ENCODE data around the gene WDR73. TPM values are rescaled to one million over a fixed set of nuclear protein-coding genes. Genes with fewer than 3 reads are reported as not detected.

Gene WDR73
- polyA plus RNA-seq, 6 donors from 2014 or later, result 15.0 to 22.2 (median 18.0) TPM

DNA sequence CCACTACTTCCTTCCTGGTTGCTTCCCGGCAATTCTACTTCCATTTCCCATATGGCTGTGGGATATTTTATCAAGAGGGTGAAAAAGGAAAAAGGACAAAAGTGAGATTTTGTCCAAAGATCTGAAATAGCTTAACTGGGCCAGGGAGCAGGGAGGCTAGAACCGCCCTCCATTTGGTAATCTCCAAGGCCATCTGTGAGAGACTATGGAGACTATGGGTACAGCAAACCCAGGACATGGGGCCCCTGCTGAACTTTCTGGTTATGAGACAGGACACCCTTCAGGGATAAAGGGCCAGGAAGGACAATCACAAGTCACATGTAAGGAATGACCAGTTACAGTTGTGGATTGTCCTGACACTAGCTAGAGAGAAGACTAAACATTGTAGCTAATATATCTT, 29.0 kb downstream of the WDR73 start:
- peaks cover 29 to 32% of the 10 kb centered on the region in 2 donors for H3K36me3 Mint-ChIP-seq
- peak overlapping the region in 3 of 6 donors; percentile 46 to 64 (median 50) for H3K27ac Mint-ChIP-seq
- ATAC-seq (ENCODE audit: low read depth in 2 of 2), result no peak
- DNase-seq, result no peak
- no peaks in the 10 kb centered on the region for H3K27me3 Mint-ChIP-seq
- H3K9me3 Mint-ChIP-seq, result peaks cover 5 to 30% (median 22%) of the 10 kb centered on the region in 7 donors
- H3K4me1 Mint-ChIP-seq, result peaks cover 0 to 4% (median 0%) of the 10 kb centered on the region in 3 donors
- H3K4me3 Mint-ChIP-seq, result no peak overlapping the region

DNA sequence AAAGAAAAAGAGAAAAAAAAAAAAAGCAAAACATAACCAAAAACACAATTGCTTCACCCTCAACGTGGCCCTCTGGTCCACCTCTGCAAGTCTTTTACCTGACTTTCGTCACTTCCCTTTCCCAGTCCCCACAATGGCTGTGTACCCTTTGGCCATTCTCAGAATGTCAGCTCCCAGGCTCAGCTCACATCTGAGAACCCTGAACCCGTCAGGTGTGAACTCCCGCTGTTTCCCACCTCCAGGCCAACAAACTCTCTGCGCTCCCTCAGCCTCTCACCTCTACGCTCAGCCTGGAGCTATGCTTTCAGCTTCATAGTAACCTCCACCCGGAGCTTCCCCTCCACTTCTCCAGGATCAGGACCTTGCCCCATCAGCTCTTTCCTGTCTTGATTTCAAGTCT, 29.7 kb downstream of the WDR73 start:
- Mint-ChIP-seq H3K9me3 (peaks cover 5 to 35% (median 25%) of the 10 kb centered on the region in 7 donors), H3K4me3 (peak overlapping the region in 1 of 8 donors; percentile 30), H3K4me1 (no peaks in the 10 kb centered on the region), H3K36me3 (peaks cover 29 to 39% of the 10 kb centered on the region in 2 donors), H3K27ac (peak overlapping the region in 1 of 6 donors; percentile 46), H3K27me3 (no peaks in the 10 kb centered on the region)
- ATAC-seq (ENCODE audit: low read depth in 2 of 2), result no peak
- no peak for DNase-seq

DNA sequence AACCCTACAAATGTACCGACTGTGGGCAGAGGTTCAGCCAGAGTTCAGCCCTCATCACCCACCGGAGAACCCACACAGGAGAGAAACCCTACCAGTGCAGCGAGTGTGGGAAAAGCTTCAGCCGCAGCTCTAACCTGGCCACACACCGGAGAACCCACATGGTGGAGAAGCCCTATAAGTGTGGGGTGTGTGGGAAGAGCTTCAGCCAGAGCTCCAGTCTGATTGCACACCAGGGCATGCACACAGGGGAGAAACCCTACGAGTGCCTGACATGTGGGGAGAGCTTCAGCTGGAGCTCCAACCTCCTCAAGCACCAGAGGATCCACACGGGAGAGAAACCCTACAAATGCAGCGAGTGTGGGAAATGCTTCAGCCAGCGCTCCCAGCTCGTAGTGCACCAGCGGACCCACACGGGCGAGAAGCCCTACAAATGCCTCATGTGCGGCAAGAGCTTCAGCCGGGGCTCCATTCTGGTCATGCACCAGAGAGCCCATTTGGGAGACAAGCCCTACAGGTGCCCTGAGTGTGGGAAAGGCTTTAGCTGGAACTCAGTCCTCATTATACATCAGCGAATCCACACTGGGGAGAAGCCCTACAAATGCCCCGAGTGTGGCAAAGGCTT, 32.6 kb downstream of the WDR73 start:
- no peaks in the 10 kb centered on the region for H3K27me3 Mint-ChIP-seq
- H3K36me3 Mint-ChIP-seq, result peaks cover 29 to 39% of the 10 kb centered on the region in 2 donors

DNA sequence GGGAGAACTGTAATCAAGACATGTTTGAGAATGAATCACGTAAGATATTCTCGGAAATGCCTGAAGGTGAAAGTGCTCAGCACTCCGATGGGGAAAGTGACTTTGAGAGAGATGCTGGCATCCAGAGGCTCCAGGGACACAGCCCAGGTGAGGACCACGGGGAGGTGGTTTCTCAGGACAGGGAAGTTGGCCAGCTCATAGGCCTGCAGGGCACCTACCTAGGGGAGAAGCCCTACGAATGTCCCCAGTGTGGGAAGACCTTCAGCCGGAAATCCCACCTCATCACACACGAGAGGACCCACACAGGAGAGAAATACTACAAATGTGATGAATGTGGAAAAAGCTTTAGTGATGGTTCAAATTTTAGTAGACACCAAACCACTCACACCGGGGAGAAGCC, 33.5 kb downstream of the WDR73 start:
- peaks cover 28 to 39% of the 10 kb centered on the region in 2 donors for H3K36me3 Mint-ChIP-seq

More for the DNA sequence above, 32.6 kb downstream of the WDR73 start:
- DNase-seq (no peak), ATAC-seq (ENCODE audit: low read depth in 2 of 2) (no peak)
- Mint-ChIP-seq H3K9me3 (peaks cover 5 to 35% (median 25%) of the 10 kb centered on the region in 7 donors), H3K27ac (no peak overlapping the region), H3K4me1 (peaks cover under 1 to 6% (median 2%) of the 10 kb centered on the region in 3 donors), H3K4me3 (no peak overlapping the region)

DNA sequence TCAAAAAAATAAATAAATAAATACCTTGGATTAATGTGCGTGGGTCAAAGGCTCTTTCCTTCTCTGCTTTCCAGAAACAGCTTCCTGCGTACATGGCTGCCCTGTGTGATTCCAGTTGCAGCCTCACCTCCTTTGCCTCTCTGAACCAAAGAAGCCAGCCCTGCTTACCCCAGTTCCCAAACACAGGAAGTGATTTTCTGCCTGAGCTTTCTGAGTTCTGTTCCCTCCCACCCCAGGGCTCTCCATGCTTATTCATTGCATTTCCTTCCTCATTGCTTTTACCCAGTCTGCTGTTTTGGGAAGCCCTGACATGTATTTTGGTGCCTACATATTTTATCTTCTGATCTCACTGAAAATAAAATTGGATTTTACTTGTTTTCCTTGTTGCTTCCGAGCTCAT, 37.8 kb downstream of the WDR73 start:
- peaks cover 9 to 22% (median 13%) of the 10 kb centered on the region in 3 donors for H3K4me1 Mint-ChIP-seq
- H3K9me3 Mint-ChIP-seq, result peaks cover 4 to 16% (median 13%) of the 10 kb centered on the region in 7 donors
- DNase-seq (no peak), ATAC-seq (ENCODE audit: low read depth in 2 of 2) (no peak)
- H3K4me3 Mint-ChIP-seq, result no peak overlapping the region
- H3K27ac Mint-ChIP-seq, result peak overlapping the region in 1 of 6 donors; percentile 63
- peaks cover 15 to 18% of the 10 kb centered on the region in 2 donors for H3K36me3 Mint-ChIP-seq
- H3K27me3 Mint-ChIP-seq, result no peaks in the 10 kb centered on the region

More for the DNA sequence above, 33.5 kb downstream of the WDR73 start:
- H3K9me3 Mint-ChIP-seq, result peaks cover 5 to 35% (median 25%) of the 10 kb centered on the region in 7 donors
- H3K27me3 Mint-ChIP-seq, result no peaks in the 10 kb centered on the region
- H3K4me1 Mint-ChIP-seq, result peaks cover 6 to 10% (median 8%) of the 10 kb centered on the region in 3 donors
- no peak for DNase-seq
- H3K4me3 Mint-ChIP-seq, result no peak overlapping the region
- no peak for ATAC-seq (ENCODE audit: low read depth in 2 of 2)
- H3K27ac Mint-ChIP-seq, result no peak overlapping the region

DNA sequence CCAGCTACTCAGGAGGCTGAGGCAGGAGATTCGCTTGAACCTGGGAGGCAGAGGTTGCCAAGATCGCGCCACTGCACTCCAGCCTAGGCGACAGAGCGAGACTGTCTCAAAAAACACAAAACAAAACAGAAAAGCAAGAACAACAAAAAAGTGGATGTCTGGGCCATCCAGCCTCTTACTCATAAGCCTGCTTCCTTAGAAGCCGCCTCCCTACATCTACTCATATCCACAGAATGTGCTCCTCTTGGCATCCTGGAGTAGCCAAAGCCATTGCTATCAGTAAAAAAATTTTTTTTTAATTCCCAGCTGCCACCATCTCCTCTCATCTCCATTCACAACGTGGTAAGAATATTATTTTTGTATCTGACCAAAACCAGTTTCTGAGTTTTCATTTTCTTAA, 42.5 kb downstream of the WDR73 start:
- H3K4me1 Mint-ChIP-seq, result peaks cover 18 to 28% (median 19%) of the 10 kb centered on the region in 3 donors
- no peak overlapping the region for H3K27ac Mint-ChIP-seq
- ATAC-seq (ENCODE audit: low read depth in 2 of 2), result no peak
- no peaks in the 10 kb centered on the region for H3K27me3 Mint-ChIP-seq
- peaks cover 15% of the 10 kb centered on the region in 2 donors for H3K36me3 Mint-ChIP-seq
- no peak for DNase-seq
- H3K4me3 Mint-ChIP-seq, result no peak overlapping the region
- H3K9me3 Mint-ChIP-seq, result no peaks in the 10 kb centered on the region

DNA sequence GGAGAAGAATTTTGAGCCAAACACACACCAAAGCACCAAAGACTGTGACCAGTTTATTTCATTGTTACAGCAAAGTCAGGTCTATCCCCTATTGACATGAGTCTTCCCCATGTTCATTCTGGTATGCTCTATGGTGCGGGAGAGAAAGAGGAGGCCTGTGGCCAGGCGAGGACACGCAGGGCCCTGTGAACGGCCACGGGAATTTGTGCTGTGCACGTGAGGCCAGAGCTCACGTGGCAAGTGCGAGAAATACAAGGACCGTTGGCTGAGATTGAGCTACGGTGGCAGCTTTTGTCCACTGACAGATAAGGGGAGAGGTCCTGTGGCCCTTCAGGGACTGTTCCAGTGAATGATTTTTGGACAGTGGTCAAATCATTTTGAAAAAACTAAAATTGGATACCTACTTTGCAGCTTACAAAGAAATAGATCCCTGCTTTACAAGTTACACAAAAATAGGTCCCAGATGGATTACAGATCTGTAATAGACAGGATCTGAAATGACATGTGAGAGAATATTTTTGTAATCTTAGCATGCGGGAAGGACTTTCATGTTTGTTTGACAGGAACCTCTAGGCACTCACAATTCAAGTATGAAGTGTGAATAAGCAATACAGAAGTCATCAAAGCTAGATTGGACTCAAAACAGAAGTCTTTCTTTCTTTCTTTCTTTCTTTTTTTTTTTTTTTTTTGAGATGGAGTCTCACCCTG, 44.1 kb downstream of the WDR73 start:
- ATAC-seq (ENCODE audit: low read depth in 2 of 2), result no peak
- Mint-ChIP-seq H3K4me3 (no peak overlapping the region), H3K36me3 (peaks cover 15 to 23% of the 10 kb centered on the region in 2 donors), H3K4me1 (peaks cover 21 to 31% (median 29%) of the 10 kb centered on the region in 3 donors), H3K27me3 (no peaks in the 10 kb centered on the region), H3K9me3 (no peaks in the 10 kb centered on the region), H3K27ac (no peak overlapping the region)
- DNase-seq, result no peak

DNA sequence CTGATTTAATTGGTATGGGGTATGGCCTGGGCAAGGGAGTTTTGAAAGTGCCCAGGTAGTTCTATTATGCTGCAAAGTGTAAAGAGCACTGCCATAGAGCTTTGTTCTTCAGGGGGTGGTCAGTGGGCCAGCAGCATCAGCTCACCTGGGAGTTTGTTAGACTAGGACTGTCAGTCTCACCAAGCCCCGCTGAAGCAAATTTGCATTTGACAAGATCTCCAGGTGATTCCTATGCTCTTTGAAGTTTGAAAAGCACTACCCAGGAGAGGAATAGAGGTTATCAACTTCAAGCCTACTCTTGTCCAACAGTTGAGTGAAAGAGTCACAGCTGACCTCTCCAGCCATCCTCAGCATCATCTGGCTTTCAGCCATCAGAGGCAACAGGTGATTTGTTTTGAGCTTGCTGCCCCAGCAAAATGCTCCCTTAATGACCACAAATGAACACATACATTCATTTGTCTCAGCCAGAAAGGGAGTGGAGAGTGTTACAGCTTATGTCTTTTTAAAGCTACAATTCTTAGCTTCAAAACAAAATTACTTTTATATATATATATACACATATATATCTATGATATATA, 45.3 kb downstream of the WDR73 start:
- ATAC-seq (ENCODE audit: low read depth in 2 of 2), result no peak
- Mint-ChIP-seq H3K9me3 (no peaks in the 10 kb centered on the region), H3K36me3 (peaks cover 15 to 23% of the 10 kb centered on the region in 2 donors), H3K27me3 (no peaks in the 10 kb centered on the region), H3K4me1 (peaks cover 29 to 39% (median 37%) of the 10 kb centered on the region in 3 donors), H3K27ac (no peak overlapping the region), H3K4me3 (no peak overlapping the region)
- no peak for DNase-seq

DNA sequence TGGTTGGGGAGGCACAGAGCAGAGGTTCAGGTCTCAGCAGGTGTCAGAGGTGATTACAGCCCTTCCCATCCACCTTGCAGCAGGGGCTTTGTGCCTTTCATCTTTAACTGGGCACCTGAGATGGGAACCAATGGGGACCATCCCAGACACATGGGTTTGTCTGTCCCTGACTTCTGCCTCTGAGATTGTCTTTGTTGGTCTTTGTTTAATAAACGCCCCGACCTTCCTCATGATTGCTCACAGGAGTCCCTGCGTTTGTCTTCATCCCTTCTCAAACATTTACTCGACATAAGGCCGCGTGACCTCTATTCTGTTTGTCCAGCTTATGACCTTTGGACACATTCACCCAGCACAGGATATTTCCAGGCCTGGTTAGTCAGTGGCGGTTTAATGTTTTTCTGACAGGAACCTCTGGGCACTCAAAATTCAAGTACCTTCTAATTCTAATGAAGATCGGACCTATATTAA, 47.4 kb downstream of the WDR73 start:
- Mint-ChIP-seq H3K27me3 (no peaks in the 10 kb centered on the region), H3K36me3 (peaks cover 15 to 20% of the 10 kb centered on the region in 2 donors), H3K4me1 (peaks cover 33 to 45% (median 35%) of the 10 kb centered on the region in 3 donors)

DNA sequence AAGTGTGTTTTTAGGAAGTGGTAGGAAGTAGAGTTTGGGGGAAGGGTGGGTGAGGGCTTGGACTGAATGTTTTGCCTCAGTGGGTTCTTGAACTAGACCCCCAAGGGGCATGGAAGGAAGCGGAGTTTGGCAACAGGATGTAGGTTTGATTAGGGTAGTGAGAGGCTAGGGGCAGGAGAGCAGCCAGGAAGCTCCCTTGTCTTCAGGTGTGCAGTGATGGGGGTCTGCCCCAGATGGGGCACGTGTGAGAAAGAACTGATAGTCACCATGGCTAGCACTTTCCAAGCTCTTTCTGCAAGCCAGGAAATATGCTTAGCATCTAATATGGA, 48.6 kb downstream of the WDR73 start:
- Mint-ChIP-seq H3K36me3 (peaks cover 15 to 20% of the 10 kb centered on the region in 2 donors), H3K9me3 (peaks cover 0 to 2% (median 0%) of the 10 kb centered on the region in 7 donors), H3K27me3 (no peaks in the 10 kb centered on the region), H3K4me3 (peak overlapping the region in 4 of 8 donors; percentile 30 to 70 (median 32)), H3K27ac (peak overlapping the region in 5 of 6 donors; percentile 20 to 93 (median 69)), H3K4me1 (peaks cover 37 to 52% (median 44%) of the 10 kb centered on the region in 3 donors)
- no peak for DNase-seq
- ATAC-seq (ENCODE audit: low read depth in 2 of 2), result no peak

More for the DNA sequence above, 47.4 kb downstream of the WDR73 start:
- DNase-seq (no peak), ATAC-seq (ENCODE audit: low read depth in 2 of 2) (no peak)
- Mint-ChIP-seq H3K9me3 (no peaks in the 10 kb centered on the region), H3K27ac (peak overlapping the region in 1 of 6 donors; percentile 29), H3K4me3 (peak overlapping the region in 1 of 8 donors; percentile 19)

DNA sequence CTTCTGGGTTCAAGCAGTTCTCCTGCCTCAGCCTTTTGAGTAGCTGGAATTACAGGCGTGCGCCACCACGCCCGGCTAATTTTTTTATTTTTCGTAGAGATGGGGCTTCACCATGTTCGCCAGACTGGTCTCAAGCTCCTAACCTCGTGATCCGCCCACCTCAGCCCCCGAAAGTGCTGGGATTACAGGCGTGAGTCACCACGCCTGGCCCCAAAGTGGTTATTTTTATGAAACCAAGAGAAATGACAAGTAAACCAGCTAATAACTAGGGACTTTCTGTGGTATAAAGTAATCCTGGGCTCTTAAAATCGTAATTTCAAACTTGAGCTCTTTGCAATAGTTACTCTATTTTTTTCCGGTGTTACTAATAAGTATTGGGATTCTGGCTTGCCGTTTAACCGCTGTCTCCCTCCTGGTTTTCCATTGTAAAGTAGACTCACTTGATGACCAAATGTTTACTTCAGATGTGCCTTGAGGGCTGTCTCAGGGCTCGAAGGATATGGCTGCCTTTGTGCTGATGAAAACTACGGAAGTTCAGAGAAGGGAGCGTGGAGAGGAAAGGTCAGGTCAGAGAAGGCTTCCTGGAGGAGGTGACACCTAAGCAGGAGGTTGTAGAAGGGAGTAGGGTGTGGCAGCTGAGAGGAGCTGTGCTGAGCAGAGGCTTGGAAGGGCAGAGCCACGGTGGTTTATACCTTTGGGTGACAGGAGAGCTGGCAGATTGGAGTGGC, 49.1 kb downstream of the WDR73 start:
- Mint-ChIP-seq H3K4me1 (peaks cover 41 to 57% (median 49%) of the 10 kb centered on the region in 3 donors), H3K9me3 (peaks cover 0 to 2% (median 0%) of the 10 kb centered on the region in 7 donors), H3K27me3 (no peaks in the 10 kb centered on the region), H3K4me3 (peak overlapping the region in 5 of 8 donors; percentile 7 to 70 (median 36)), H3K27ac (peak overlapping the region in 5 of 6 donors; percentile 20 to 93 (median 69)), H3K36me3 (peaks cover 15 to 20% of the 10 kb centered on the region in 2 donors)
- DNase-seq (no peak), ATAC-seq (ENCODE audit: low read depth in 2 of 2) (no peak)

DNA sequence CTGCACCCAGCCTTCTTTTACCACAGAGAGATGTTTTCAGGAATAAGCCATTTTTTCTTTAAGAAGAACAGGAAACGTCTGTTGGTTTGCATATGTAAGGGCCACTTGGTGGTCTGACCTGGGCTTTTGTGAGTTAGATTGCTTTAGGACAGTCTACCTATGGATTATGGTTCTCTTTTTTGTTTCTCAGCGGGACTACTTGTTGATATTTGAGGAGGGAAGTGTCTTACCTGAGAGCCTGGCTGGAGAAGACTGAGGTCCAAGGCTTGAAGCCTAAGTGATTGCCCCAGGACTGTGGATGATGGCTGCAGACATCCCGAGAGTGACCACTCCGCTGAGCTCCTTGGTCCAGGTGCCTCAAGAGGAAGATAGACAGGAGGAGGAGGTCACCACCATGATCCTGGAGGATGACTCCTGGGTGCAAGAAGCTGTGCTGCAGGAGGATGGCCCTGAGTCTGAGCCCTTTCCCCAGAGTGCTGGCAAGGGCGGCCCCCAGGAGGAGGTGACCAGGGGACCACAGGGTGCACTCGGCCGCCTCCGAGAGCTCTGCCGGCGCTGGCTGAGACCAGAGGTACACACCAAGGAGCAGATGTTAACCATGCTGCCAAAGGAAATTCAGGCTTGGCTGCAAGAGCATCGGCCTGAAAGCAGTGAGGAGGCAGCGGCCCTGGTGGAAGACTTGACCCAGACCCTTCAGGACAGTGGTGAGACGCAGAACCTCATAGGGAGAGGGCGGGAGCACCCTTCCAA, 50.3 kb downstream of the WDR73 start:
- no peaks in the 10 kb centered on the region for H3K27me3 Mint-ChIP-seq
- peaks cover 0 to 2% (median 0%) of the 10 kb centered on the region in 7 donors for H3K9me3 Mint-ChIP-seq
- H3K27ac Mint-ChIP-seq, result peak overlapping the region in 1 of 6 donors; percentile 69
- ATAC-seq (ENCODE audit: low read depth in 2 of 2) (no peak), DNase-seq (no peak)
- peaks cover 37 to 67% (median 56%) of the 10 kb centered on the region in 3 donors for H3K4me1 Mint-ChIP-seq
- peaks cover 9 to 20% of the 10 kb centered on the region in 2 donors for H3K36me3 Mint-ChIP-seq
- peak overlapping the region in 6 of 8 donors; percentile 0 to 96 (median 40) for H3K4me3 Mint-ChIP-seq
